K562 (cell line): Measurements from ENCODE around the gene LOC128125822.

Experiments used
- ATAC-seq: fragments of 200-7000 bp; cut with Tn5 transposase; 3 replicates; pipeline ENCODE4 v1.9.1; 2020; ENCODE audit warnings: moderate library complexity
- BruUV-seq: library from RNA; stranded (reverse); fragments of 400-500 nt; replicated peaks from 2 replicates; lab custom pipeline; 2021; lab: Mats Ljungman, UMichigan
- CTCF ChIA-PET: fragments of 300-600 bp; formaldehyde crosslinking; extraction: SDS; loops from one replicate; lab custom pipeline; 2021; ENCODE audit warnings: low intra/inter-chr PET ratio; lab: Yijun Ruan, JAX
- POLR2A ChIA-PET: fragments of 300-600, 350-650 bp; sonication (Branson Sonifier 250); formaldehyde crosslinking; extraction: SDS; loops from one replicate; lab custom pipeline; 2021; ENCODE audit warnings: antibody characterized with exemption, inconsistent platforms; lab: Yijun Ruan, JAX
- DNase-seq, 4 experiments: peaks; one replicate each; pipeline versions ENCODE4 v3.0.0 to v3.0.0-alpha.2; 2011 to 2018; ENCODE audit warnings: low spot score in 3 of 4, mixed read lengths in 3 of 4; ENCODE audit errors: extremely low read depth in 1 of 4
- FAIRE-seq: peaks from 2 replicates; lab custom pipeline; 2011; peaks lifted over from hg19 to GRCh38; lab: Jason Lieb, UNC
- H2AFZ ChIP-seq: 2 replicates; pipeline ENCODE4 v1.6.0; 2011; ENCODE audit warnings: low read depth, low read length, control low read depth, inconsistent platforms
- H3K27ac ChIP-seq: fragments of 200-600 bp; 3 replicates; pipeline ENCODE4 v1.8.0; 2011; ENCODE audit warnings: low read depth, mild to moderate bottlenecking, control low read depth, inconsistent platforms, low read length, moderate library complexity, mixed read lengths; ENCODE audit errors: extremely low read depth
- H3K27me3 ChIP-seq, 2 experiments: fragments of 300-600 bp in 1 of 2; 2 replicates in 1 of 2; 3 replicates in 1 of 2; pipeline versions ENCODE4 v1.6.0 to v1.8.0; 2011; ENCODE audit warnings: inconsistent platforms in 2 of 2, low read length in 2 of 2, mild to moderate bottlenecking in 1 of 2, mixed read lengths in 1 of 2, moderate library complexity in 1 of 2; ENCODE audit not compliant: control insufficient read depth in 2 of 2, insufficient read depth in 2 of 2
- H3K36me3 ChIP-seq: fragments of 300-600 bp; 3 replicates; pipeline ENCODE4 v1.8.0; 2011; ENCODE audit warnings: mild to moderate bottlenecking, low read length, inconsistent platforms; ENCODE audit not compliant: control insufficient read depth, insufficient read depth
- H3K4me1 ChIP-seq, 2 experiments: fragments of 200-600 bp in 1 of 2; replicated peaks in 1 of 2; 2 replicates in 1 of 2; 3 replicates in 1 of 2; pipeline versions ENCODE4 v1.5.1 to v1.8.0; 2011; ENCODE audit warnings: inconsistent platforms in 2 of 2, low read length in 2 of 2, mild to moderate bottlenecking in 1 of 2, mixed read lengths in 1 of 2, moderate library complexity in 1 of 2; ENCODE audit not compliant: control insufficient read depth in 2 of 2, insufficient read depth in 2 of 2
- H3K4me2 ChIP-seq: 2 replicates; pipeline ENCODE4 v1.6.1; 2011; ENCODE audit warnings: low read length, control low read depth, inconsistent platforms, mixed read lengths; ENCODE audit not compliant: insufficient read depth
- H3K4me3 ChIP-seq: fragments of 200-600 bp; sonication (generic), shearing (Covaris generic); 2 replicates; pipeline ENCODE4 v1.5.1; 2016; ENCODE audit warnings: control low read depth, inconsistent platforms
- H3K79me2 ChIP-seq: fragments of 200-600 bp; 3 replicates; pipeline ENCODE4 v1.8.0; 2011; ENCODE audit warnings: low read length, inconsistent platforms; ENCODE audit not compliant: control insufficient read depth, insufficient read depth
- H3K9ac ChIP-seq, 2 experiments: 2 replicates each; pipeline versions ENCODE4 v1.6.0 to v1.6.1; 2011; ENCODE audit warnings: low read depth in 2 of 2, low read length in 2 of 2, control low read depth in 1 of 2, inconsistent platforms in 1 of 2, mild to moderate bottlenecking in 1 of 2, mixed read lengths in 1 of 2; ENCODE audit not compliant: insufficient read depth in 1 of 2
- H3K9me1 ChIP-seq: one replicate; pipeline ENCODE4 v1.6.0; 2011; ENCODE audit warnings: inconsistent platforms, mild to moderate bottlenecking, low read length, moderate library complexity; ENCODE audit not compliant: control insufficient read depth, insufficient read depth
- H3K9me3 ChIP-seq: replicated peaks from 2 replicates; pipeline ENCODE4 v1.5.1; 2011; ENCODE audit warnings: low read depth, low read length, inconsistent platforms; ENCODE audit not compliant: control insufficient read depth, insufficient read depth
- H4K20me1 ChIP-seq: replicated peaks from 2 replicates; pipeline ENCODE4 v1.6.1; 2011; ENCODE audit warnings: low read length, inconsistent platforms, mixed read lengths; ENCODE audit not compliant: control insufficient read depth, insufficient read depth
- CC2D1A ChIP-seq: fragments of 450-650 bp; IDR thresholded peaks from 2 replicates; pipeline ENCODE4 v1.6.1; 2017; ENCODE audit warnings: mild to moderate bottlenecking
- ELF4 ChIP-seq: fragments of 450-650 bp; formaldehyde crosslinking; IDR thresholded peaks from 2 replicates; pipeline ENCODE4 v1.4.0; 2022; ENCODE audit warnings: missing genetic modification characterization
- FIP1L1 ChIP-seq: fragments of 200-400 bp; formaldehyde crosslinking; IDR thresholded peaks from 2 replicates; pipeline ENCODE4 v1.6.1; 2018; ENCODE audit warnings: mild to moderate bottlenecking, low read depth, low read length; ENCODE audit not compliant: poor library complexity, severe bottlenecking
- FOS ChIP-seq: IDR thresholded peaks from 3 replicates; pipeline ENCODE4 v1.6.1; 2011; ENCODE audit not compliant: insufficient read length; ENCODE audit errors: extremely low read depth
- LCOR ChIP-seq: sonication (generic); formaldehyde crosslinking; IDR thresholded peaks from 2 replicates; pipeline ENCODE4 v1.8.0; 2022; ENCODE audit warnings: mild to moderate bottlenecking, missing genetic modification reagents
- MED1 ChIP-seq: sonication (generic); formaldehyde crosslinking; IDR thresholded peaks from 2 replicates; pipeline ENCODE4 v1.8.1; 2023; ENCODE audit warnings: missing genetic modification reagents, borderline replicate concordance
- MEF2A ChIP-seq: IDR thresholded peaks from 2 replicates; pipeline ENCODE4 v1.6.1; 2011; ENCODE audit warnings: low read depth, mild to moderate bottlenecking, low read length, moderate library complexity; ENCODE audit not compliant: control insufficient read depth
- MEF2D ChIP-seq: conservative IDR thresholded peaks from 2 replicates; pipeline ENCODE4 v1.6.1; 2016; ENCODE audit warnings: low read depth, missing genetic modification characterization, missing compliant biosample characterization
- NR2C2 ChIP-seq, 2 experiments: fragments of 200-800 bp in 1 of 2; sonication (Bioruptor generic) in 1 of 2; sonication (generic) in 1 of 2; formaldehyde crosslinking in 1 of 2; IDR thresholded peaks; 2 replicates each; pipeline versions ENCODE4 v1.6.1 to v1.8.0; 2016 to 2022; ENCODE audit warnings: mild to moderate bottlenecking in 1 of 2, missing compliant biosample characterization in 1 of 2, missing genetic modification characterization in 1 of 2, missing genetic modification reagents in 1 of 2
- SP1 ChIP-seq: sonication (generic); formaldehyde crosslinking; IDR thresholded peaks from 2 replicates; pipeline ENCODE4 v1.8.1; 2022; ENCODE audit warnings: mild to moderate bottlenecking, missing genetic modification reagents
- ZNF766 ChIP-seq: fragments of 200-800 bp; sonication (Bioruptor generic); conservative IDR thresholded peaks from 2 replicates; pipeline ENCODE4 v1.6.1; 2016; ENCODE audit warnings: missing genetic modification characterization, missing compliant biosample characterization
- WGBS: fragments of 100-300 bp; shearing (Covaris generic); methylation state at CpG from one replicate; pipeline ENCODE4 v1.1.6; 2016; ENCODE audit warnings: low coverage, mixed read lengths; ENCODE audit not compliant: insufficient coverage; ENCODE audit errors: missing lambda C conversion rate; 5-methylcytosine and 5-hydroxymethylcytosine counted together
- in situ Hi-C: fragments of 300-500 bp; cut with MboI; formaldehyde crosslinking; loops from 4 replicates; pipeline ENCODE4 v1.15.0; 2018; ENCODE audit warnings: inconsistent platforms, mixed read lengths
- intact Hi-C: fragments of 100-400 bp; cut with micrococcal nuclease; formaldehyde crosslinking; loops from 2 replicates; pipeline ENCODE4 v1.14.2; 2022
- TF ChIP-seq, protein P1 (sequence below), 3 experiments: IDR thresholded peaks in 2 of 3; conservative IDR thresholded peaks in 1 of 3; 2 replicates each; pipeline ENCODE4 v1.5.1; 2011 to 2012; ENCODE audit warnings: low read length in 3 of 3, mild to moderate bottlenecking in 3 of 3, control low read depth in 2 of 3, improper control_type of control experiment in 1 of 3, inconsistent platforms in 1 of 3, low read depth in 1 of 3, mixed read lengths in 1 of 3, moderate library complexity in 1 of 3; ENCODE audit not compliant: insufficient read depth in 2 of 3
- TF ChIP-seq, protein P2 (sequence below), 2 experiments: fragments of 450-650 bp; conservative IDR thresholded peaks; 2 replicates each; pipeline ENCODE4 v1.6.1; 2017; ENCODE audit warnings: mild to moderate bottlenecking in 2 of 2, moderate library complexity in 2 of 2
- TF ChIP-seq, protein P3 (sequence below): fragments of 450-650 bp; IDR thresholded peaks from 2 replicates; pipeline ENCODE4 v1.7.1; 2018; ENCODE audit warnings: mild to moderate bottlenecking, low read depth; ENCODE audit not compliant: partially characterized antibody

LOC128125822 gene

DNA sequence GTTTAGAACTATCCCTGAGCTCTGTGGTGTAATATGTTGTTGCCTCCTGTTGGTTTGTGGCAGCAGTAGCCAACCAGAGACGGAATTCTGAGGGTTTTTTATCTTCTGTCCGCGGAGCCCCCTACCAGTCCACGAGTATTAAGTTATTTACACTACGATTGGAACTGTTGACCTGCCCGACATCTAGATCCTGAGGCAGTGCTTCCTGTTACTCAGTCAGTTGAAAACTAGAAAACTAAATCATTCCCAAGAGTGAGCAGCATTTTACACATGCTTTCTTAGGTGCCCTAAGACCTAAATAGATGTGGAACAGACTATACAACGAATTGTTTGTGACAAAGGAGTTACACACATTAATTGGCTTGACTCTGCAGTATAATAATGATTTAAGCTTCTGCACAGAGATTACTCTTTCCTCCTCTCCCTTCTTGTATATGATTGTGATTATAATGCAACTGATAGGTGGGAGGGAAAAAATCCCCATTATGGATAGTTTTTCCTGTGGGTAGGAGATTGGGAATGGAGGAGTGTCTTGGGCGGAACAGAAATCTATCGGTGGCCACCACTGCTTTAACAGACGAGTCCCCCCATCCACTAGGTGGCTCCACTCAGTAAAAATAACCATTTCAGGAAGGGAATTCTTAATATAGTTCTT, 1.7 kb downstream of the LOC128125822 start:
- in situ Hi-C loops (no loop called here), intact Hi-C loops (loop anchor here (2.0 to 10.0 kb wide), 2 partner anchors 63 to 129 kb away; no protein-coding TSS in a partner anchor)
- FAIRE-seq: peak; percentile 70
- CTCF ChIA-PET: no interaction called here
- DNase-seq: peak; percentile 52 to 82 (median 59)
- Histone ChIP-seq H3K27me3 (no peaks in the 10 kb centered on the region), H3K4me1 (peaks cover 7 to 11% of the 10 kb centered on the region in 2 experiments; a peak in 3 of 5 replicates), H3K9ac (peak overlapping the region; percentile 89 to 97; a peak in 3 of 4 replicates), H3K4me2 (peak overlapping the region; percentile 95), H3K4me3 (peak overlapping the region; percentile 94), H3K9me3 (no peaks in the 10 kb centered on the region), H2AFZ (peak overlapping the region; percentile 76), H3K79me2 (peaks cover 57% of the 10 kb centered on the region), H3K36me3 (peaks cover 32% of the 10 kb centered on the region), H3K9me1 (no peaks in the 10 kb centered on the region), H4K20me1 (peaks cover 9% of the 10 kb centered on the region; the same call in 1 of the 2 replicates), H3K27ac (peak overlapping the region; percentile 97)
- ATAC-seq: peak; percentile 42
- BruUV-seq: TSS peak; percentile 36
- POLR2A ChIA-PET: interaction anchor here (0.9 to 1.9 kb wide), 5 partner anchors 10 to 189 kb away, joined by 3 to 8 read pairs (median 4); no protein-coding TSS in a partner anchor
- WGBS: 0% methylated on average over 10 of the region's 10 CpGs
- no peak for TF ChIP-seq ZNF766 (CRISPR knock-in tag)
- TF ChIP-seq SP1 (CRISPR knock-in tag): 0 out of 2 replicates have a peak, but pooled peaks have one; percentile 23
- 0 out of 2 replicates have a peak, but pooled peaks have one; percentile 50 for TF ChIP-seq MEF2A
- no peak for TF ChIP-seq NR2C2 (CRISPR knock-in tag; IDR thresholded peaks at IDR 0.05)
- TF ChIP-seq NR2C2 (tag; IDR thresholded peaks at IDR 0.05): no peak
- TF ChIP-seq, protein P1, sequence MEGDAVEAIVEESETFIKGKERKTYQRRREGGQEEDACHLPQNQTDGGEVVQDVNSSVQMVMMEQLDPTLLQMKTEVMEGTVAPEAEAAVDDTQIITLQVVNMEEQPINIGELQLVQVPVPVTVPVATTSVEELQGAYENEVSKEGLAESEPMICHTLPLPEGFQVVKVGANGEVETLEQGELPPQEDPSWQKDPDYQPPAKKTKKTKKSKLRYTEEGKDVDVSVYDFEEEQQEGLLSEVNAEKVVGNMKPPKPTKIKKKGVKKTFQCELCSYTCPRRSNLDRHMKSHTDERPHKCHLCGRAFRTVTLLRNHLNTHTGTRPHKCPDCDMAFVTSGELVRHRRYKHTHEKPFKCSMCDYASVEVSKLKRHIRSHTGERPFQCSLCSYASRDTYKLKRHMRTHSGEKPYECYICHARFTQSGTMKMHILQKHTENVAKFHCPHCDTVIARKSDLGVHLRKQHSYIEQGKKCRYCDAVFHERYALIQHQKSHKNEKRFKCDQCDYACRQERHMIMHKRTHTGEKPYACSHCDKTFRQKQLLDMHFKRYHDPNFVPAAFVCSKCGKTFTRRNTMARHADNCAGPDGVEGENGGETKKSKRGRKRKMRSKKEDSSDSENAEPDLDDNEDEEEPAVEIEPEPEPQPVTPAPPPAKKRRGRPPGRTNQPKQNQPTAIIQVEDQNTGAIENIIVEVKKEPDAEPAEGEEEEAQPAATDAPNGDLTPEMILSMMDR (IDR thresholded peaks at IDR 0.05 in 2 of 3, conservative IDR thresholded peaks at IDR 0.05 in 1 of 3; ENCODE audit: insufficient read depth in 2 of 3, low read depth in 1 of 3, low read length in 3 of 3): peak; percentile 49 to 75 (median 70); a peak in 5 of 6 replicates
- TF ChIP-seq, protein P2, sequence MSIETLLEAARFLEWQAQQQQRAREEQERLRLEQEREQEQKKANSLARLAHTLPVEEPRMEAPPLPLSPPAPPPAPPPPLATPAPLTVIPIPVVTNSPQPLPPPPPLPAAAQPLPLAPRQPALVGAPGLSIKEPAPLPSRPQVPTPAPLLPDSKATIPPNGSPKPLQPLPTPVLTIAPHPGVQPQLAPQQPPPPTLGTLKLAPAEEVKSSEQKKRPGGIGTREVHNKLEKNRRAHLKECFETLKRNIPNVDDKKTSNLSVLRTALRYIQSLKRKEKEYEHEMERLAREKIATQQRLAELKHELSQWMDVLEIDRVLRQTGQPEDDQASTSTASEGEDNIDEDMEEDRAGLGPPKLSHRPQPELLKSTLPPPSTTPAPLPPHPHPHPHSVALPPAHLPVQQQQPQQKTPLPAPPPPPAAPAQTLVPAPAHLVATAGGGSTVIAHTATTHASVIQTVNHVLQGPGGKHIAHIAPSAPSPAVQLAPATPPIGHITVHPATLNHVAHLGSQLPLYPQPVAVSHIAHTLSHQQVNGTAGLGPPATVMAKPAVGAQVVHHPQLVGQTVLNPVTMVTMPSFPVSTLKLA (conservative IDR thresholded peaks at IDR 0.05): peak in 1 of 2 experiments; percentile 11; a peak in 1 of 4 replicates
- TF ChIP-seq MED1 (CRISPR knock-in tag): no peak
- no peak for TF ChIP-seq MEF2D
- TF ChIP-seq, protein P3, sequence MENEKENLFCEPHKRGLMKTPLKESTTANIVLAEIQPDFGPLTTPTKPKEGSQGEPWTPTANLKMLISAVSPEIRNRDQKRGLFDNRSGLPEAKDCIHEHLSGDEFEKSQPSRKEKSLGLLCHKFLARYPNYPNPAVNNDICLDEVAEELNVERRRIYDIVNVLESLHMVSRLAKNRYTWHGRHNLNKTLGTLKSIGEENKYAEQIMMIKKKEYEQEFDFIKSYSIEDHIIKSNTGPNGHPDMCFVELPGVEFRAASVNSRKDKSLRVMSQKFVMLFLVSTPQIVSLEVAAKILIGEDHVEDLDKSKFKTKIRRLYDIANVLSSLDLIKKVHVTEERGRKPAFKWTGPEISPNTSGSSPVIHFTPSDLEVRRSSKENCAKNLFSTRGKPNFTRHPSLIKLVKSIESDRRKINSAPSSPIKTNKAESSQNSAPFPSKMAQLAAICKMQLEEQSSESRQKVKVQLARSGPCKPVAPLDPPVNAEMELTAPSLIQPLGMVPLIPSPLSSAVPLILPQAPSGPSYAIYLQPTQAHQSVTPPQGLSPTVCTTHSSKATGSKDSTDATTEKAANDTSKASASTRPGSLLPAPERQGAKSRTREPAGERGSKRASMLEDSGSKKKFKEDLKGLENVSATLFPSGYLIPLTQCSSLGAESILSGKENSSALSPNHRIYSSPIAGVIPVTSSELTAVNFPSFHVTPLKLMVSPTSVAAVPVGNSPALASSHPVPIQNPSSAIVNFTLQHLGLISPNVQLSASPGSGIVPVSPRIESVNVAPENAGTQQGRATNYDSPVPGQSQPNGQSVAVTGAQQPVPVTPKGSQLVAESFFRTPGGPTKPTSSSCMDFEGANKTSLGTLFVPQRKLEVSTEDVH: peak; percentile 33
- TF ChIP-seq ELF4 (CRISPR knock-in tag): no peak
- TF ChIP-seq FOS: no peak
- peak; percentile 93; the same call in 1 of the 2 replicates for TF ChIP-seq CC2D1A
- no peak for TF ChIP-seq FIP1L1
- no peak for TF ChIP-seq LCOR (CRISPR knock-in tag)
